HS-27A (cell line): ENCODE results near the gene KIAA0408.
A peak's percentile ranks its signal among the peaks of the same experiment; 100 is the strongest.

Experiments
- DNase-seq: peaks from one replicate; pipeline ENCODE4 v3.0.0-alpha.2; 2012; ENCODE audit warnings: low read depth, missing footprints

The KIAA0408 gene

DNA sequence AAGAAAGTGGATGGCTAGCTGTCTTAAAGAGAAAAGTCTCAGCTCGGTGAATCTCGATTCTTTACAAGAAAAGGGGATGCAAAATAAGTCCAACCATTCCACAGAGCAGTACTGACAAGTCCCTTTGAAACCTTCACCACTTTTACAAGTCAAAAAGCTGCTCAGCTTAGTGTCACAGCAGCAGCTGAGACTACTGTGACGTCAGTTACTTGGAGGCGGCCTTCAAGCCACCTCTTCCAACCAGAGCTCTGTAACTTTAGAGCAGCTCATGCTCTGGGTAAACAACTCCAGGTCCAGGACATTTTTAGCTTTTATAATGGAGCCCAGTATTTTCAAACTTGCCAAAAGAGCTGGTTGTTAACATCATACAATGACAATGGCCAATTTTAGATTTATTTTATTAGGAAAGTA lies at the start of gene KIAA0408:
TSS of gene KIAA0408 (minus strand) at position 159 of the 411 bp plus-strand sequence. CDS start 5,408 bp downstream, outside the sequence.
- no peak for DNase-seq

DNA sequence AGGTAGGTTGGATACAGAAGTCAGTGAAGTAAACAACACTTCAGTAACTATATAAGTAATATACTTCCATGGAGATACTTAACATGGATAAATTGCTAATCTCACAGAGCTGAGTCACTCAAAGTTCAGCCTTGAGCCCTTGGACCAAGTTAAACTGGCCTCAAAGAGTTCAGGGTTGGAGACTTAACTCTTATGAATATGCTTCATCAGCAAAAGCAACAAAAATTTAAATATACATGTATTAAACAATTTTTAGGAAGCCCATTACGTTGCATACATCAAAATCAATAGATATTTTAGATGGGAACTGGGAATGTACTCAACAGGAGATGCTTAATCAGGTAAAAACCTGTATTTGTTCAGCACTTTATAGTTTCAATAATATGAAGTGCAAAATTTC lies 47.7 kb upstream of the KIAA0408 start:
- DNase-seq: no peak

DNA sequence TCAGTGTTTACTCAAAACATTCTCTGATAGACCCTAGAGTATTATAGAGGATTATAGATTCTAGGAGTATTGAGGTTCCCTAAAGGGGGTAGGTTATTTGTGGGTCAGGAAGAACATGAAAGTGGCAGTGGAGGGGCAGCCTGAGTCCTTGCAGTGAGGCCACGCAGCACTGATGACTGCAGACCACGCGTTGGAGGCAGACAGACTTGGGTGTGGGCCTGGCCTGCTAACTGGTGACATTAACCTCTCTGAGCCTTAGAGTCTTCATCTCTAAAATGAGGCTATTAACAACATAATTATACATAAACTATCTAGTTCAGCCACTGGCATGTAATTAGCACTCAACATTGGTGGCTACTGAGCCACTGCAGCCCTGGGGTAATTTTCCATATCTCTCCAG lies 43.8 kb upstream of the KIAA0408 start:
- no peak for DNase-seq

DNA sequence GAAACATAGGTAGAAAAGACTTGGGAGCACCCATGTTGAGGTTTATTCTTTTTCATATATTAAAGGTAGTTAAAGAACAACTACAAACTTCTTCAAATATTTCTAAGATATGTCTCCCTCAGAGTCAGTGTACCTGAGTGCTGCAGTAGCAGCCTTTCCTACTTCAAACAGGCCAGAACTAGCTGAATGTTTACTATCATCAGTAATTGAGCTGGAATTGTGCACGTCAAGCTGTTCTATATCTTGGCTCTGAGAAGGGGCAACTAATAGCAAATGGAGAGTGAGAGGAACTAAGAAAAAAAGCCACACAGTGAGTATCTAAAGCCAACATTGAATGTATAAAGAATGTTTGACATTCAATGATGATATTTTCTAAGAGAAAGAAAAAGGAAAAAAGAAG lies 38.2 kb upstream of the KIAA0408 start:
- no peak for DNase-seq

- no peak for DNase-seq
Measured at GRCh38 chr6:127496471-127496870, 37.3 kb upstream of the KIAA0408 start.

- no peak for DNase-seq
Measured at GRCh38 chr6:127494240-127494767, 35.1 kb upstream of the KIAA0408 start.

GRCh38 chr6:127489248-127489647 lies 30.1 kb upstream of the KIAA0408 start:
- no peak for DNase-seq

- no peak for DNase-seq
Measured at GRCh38 chr6:127486934-127487333, 27.7 kb upstream of the KIAA0408 start.

- no peak for DNase-seq
Measured at GRCh38 chr6:127484212-127484863, 25.1 kb upstream of the KIAA0408 start.

DNA sequence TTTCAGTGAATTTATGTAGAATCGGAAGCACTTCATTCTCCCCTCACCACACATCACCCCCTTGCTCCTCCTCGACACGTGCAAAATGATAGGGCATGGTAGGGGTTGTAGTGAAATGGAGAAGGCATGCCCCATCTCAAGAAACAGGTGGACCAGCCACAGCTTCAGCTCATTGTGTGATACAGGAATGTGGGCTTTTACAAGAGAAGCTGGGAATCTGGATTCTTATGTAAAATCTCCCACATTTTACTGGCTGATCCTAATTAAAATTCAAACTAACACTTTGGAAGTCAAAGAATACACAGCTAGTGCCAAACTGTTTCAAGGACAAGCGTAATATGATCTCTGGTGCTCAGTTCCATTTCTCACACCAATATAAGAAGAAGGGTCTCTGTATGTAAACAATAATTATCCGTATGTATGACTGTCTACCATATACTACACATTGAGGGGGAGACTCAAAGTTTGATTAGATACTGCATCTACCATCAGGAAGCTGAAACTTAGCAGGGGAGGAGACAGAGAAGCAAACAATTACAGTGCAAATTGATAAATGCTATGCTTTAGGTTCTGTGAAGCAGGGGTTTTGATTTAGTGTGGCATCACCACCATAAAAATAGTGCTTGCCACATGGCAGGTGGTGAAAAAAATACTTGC lies 24.3 kb upstream of the KIAA0408 start:
- no peak for DNase-seq

DNA sequence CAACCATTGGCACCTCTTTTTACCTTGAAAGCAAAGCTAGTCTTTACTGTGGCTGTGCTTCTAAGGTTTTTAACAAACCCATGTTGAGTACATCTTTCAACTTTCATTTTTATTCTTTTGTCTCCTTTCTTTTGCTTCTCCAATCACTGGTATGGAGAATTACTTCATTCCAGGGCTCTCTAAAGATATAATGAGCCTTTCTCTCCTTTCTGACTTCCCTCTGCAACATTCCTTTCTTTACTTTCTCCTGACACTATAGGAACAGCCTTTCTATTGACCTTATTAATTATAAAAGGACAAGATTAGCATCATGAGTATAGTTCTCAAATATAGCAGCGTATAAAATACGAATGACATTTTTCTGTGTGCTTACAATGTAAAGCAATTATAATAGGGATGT lies 23.1 kb upstream of the KIAA0408 start:
- DNase-seq: no peak

- no peak for DNase-seq
Measured at GRCh38 chr6:127481628-127482027, 22.4 kb upstream of the KIAA0408 start.

GRCh38 chr6:127481111-127481510 lies 21.9 kb upstream of the KIAA0408 start:
- DNase-seq: no peak

- no peak for DNase-seq
Measured at GRCh38 chr6:127477658-127478057, 18.5 kb upstream of the KIAA0408 start.

- no peak for DNase-seq
Measured at GRCh38 chr6:127475823-127476176, 16.6 kb upstream of the KIAA0408 start.

- DNase-seq: no peak
Measured at GRCh38 chr6:127475135-127475822, 16.1 kb upstream of the KIAA0408 start.

DNA sequence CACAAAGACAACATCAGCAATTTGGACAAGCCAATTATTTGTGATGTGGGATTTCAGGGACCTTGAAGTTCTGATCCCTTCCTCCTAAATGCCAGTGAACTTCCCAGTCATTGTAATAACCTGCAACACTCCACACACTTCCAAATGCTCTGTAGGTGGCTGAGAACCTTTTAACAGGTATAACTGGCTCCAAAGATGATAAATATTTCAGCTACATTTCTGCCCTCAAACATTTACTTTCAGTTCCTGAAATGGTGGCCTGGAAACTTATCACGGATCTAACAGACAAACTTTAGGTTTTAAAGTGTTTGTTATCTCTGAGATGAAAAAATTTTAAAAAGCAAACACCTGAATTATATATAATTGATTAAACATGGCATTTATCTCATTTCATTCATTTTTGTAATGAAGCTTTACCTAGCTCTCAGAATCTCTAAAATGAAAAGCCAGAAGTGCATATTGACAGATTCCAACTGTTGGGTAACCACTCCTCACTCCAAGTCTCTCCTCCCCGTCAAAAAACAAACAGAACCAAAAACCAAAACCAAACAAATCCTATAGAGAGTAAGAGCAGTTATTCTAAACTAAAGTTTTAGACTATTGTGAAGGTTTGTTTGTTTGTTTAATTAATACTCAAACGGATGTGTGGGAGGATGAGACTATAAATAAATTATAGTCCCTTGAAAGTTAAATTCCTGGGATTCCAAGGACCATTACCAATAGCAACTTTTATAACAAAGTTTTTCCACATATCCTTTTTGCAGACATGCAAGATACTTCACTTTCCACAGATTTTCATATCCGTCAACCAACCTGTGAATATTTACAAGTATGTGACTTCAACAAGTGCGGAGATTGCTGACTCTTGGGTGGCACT lies 12.4 kb upstream of the KIAA0408 start:
- DNase-seq: no peak

DNA sequence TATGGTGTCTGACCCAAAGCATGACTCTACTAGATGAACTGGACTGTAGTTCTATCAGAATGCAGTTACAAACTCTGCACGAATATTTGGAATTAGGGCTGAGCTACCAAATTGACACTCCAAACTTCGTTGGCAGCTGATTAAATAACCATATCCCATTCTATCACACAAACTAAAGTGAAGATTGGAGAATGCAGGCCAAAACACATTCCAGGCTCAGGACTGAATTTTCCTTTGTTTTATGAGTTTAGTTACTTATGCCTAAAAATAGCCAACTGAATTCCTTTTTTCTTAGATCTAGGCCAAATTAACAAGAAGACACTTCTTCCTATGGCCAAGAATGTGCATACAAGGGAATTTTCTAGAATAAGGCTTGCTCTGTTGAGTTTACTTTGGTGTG lies 9.7 kb upstream of the KIAA0408 start:
- DNase-seq: no peak

- DNase-seq: no peak
Measured at GRCh38 chr6:127466416-127466815, 7.2 kb upstream of the KIAA0408 start.

DNA sequence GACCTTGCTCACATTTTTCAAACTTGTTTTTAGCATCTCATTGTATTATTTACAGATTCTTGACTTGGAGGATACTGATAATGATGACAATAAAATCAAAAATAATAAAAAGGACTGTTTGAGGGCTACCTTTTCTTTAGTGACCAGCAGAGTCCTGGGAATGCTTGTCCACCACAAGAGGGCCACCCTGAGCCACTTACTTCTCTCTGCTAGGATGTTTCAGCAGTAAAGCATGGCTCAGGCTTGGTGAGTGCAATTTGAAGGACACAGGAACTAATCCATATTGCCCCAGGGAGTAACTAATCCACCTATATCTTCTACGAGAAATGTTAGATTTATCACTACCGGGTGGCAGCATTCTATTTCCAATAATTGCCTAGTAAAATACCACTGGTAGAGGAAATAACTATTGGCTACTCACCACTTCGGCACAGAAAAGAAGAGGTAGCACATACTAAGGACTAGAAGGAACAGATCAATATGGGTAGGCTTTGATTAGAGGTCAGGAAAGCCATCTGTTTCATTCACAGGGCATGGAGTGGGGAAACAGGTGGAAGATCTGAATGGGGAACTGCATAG lies 5.8 kb upstream of the KIAA0408 start:
- no peak for DNase-seq

DNA sequence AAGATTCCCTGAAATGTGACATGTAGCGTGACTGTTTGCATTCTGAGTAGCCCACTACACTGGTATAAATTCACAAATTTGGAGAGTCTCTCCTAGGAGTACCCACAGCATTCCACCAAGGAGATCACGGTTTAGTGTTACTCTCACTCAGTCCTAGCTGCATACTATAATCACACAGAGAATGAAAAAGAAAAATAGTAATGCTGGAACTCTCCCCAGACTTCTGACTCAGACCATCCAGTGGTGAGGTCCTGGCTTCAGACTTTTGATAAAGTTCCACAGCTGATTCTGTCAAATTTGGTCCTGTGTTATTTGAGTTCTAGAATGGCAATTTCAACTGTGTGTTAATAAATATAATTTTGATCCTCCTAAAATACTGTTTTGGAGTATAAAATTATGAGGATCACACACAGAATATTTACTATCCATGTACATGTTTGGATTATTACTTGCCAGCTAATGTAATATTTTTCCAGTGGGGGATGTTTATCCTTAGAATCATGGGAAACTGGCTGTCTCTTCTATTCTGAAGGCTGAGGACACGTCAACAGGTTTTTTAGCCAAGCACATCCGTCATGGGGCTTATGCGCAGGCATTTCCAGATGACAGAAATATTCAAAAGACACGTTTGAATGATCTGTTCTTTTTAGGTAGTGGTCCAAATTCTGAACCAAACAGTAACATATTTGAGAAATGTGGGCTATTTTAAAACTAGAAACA lies 5.1 kb upstream of the KIAA0408 start:
- DNase-seq: peak; percentile 40
